GM18858 (cell line): ENCODE results near the gene MYMK.

Source experiments
- ATAC-seq: cut with Tn5 transposase; IDR thresholded peaks from one replicate; pipeline ENCODE4 v1.9.1; 2021; ENCODE audit not compliant: unreplicated experiment

MYMK gene

DNA sequence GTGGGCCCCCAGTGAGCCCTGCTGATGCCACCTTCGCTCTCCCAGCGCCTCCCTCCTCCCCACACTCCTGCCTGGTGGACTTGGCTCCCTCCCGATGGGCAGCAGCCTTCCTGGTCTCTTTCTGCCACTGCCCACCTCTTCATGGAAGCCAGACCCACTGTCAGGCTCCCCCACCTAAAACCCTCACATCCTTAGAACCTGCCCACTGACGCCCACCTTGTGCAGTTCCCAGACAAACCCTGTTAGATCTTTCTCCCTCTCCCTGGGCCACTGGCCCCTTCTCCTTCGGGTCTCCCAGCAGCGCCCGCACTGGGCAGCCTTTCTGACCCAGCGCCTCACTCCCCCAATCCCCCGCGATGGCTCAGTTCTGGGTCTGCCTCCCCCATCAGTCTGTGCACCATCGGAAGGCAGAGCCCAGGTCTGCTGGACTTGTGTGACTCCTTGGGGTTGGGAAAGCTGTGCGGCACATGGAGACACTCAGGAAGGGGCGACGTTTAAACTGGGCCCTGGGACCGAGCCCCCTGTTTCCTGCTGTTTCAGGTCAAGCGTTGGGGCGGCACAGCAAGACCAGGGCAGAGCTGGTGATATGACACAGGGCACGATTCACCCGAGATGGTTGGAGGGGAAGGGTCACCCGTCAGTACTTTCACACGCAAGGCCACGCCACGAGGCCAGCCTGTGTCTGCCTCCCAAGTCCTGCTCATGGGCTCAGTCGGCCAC is 17.4 kb downstream of the MYMK start:
- no peak for ATAC-seq

GRCh38 chr9:133506653-133507038 is 18.1 kb downstream of the MYMK start:
- ATAC-seq: no peak

DNA sequence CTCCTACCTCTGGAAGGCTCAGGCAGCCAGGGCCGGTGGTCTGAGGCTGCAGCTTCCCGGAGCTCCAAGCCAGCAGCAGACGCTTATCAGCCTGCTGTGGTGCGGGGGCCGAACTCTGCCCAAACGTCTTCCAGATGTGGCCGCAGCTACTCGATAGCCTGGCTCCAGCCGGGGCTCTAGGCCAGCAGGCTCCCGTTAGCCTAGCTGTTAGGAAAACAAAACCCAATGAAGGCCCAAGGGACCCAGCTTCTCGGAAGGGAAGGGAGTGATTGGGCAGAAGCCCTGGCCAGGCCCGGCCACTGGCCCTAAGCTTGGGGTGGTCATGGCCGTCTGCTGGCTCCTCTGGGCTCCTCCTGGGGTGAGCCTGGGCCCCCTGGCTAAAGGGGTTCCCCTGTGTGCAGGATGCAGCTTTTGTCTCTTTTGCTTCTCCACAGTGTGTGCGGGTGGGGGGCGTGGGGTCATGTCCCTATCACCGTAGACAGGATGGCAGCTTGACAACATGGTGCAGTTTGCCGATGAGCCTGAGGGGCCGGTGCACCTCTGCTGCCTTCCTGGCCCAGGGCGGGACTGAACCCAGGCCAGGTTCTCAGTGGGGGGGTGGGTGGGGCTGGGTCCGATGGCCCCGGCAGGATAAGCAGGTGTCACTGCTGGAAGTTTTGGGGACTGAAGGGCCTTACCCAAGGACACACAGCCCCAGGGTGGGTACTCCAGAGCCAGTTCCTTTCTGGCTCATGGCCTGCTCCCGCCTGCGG is 18.7 kb downstream of the MYMK start:
- no peak for ATAC-seq

- ATAC-seq: no peak
Observed at GRCh38 chr9:133505186-133505830, 19.5 kb downstream of the MYMK start.

- ATAC-seq: no peak
Observed at GRCh38 chr9:133502112-133502511, 22.6 kb downstream of the MYMK start.

DNA sequence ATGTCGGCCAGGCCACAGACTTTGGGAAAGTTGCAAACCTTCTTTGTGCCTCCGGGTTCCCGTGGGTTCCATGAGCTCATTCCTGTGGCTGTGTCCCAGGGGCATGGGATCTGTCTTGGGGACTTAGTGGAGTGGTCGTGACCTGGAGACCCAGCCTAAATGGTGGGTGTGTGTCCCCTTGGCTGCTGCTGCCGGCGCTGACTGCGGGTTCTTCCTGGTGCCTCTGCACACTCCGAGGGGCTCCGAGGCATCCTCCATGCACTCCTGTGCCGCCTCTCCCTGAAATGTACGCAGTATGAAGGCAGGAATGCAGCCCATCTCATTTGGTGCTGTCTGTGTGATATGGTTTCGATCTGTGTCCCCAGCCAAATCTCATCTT is 24.9 kb downstream of the MYMK start:
- no peak for ATAC-seq

- ATAC-seq: no peak
Observed at GRCh38 chr9:133499132-133499891, 25.4 kb downstream of the MYMK start.

DNA sequence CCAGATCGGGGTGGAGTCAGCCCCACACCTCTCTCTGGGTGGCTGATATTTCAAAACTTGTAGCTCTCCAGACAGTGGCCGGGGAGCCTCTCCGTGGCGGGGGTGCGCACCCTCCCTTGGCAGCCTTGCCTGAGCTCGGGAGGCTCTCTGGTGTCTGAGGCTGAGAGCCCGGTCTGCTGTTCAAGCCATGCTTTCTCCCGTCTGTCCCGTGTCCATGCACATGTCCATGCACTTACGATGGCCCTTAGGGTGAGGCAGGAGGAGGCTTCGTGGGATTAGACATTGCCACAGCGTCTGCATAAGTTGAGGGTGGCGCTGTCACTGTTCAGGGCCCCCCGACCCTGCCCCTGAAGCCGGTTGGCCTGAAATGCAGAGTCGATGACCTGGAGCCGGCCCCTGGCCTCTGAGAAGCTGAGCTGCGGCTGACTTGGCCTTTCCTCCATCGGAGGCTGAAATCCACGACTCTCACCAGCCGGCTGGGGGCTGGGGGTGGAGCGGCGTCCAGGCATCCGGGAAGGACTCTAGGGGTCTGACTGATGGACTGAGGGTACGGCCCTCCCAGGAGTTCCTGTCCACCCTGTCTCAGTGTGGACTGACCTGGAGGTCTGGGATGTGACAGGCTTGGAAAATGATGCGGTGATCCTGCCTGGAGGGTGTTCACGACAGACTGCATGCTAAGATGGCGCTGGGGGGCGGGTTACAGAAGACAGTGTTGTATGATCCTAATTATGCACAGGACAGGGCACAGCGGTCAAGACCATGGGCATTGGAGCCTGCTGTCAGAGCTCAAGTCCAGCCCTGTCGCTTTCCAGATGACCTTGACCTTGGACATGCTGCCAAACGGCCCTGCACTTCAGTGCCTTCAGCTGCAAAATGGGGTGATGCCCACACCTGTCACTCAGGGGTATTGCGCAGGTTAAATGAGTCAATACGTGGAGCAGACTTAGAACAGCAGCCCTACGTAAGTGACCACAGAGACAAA is 27.6 kb downstream of the MYMK start:
- no peak for ATAC-seq

GRCh38 chr9:133495327-133496293 is 29.1 kb downstream of the MYMK start:
- no peak for ATAC-seq

- no peak for ATAC-seq
Observed at GRCh38 chr9:133494636-133495326, 30.0 kb downstream of the MYMK start.

DNA sequence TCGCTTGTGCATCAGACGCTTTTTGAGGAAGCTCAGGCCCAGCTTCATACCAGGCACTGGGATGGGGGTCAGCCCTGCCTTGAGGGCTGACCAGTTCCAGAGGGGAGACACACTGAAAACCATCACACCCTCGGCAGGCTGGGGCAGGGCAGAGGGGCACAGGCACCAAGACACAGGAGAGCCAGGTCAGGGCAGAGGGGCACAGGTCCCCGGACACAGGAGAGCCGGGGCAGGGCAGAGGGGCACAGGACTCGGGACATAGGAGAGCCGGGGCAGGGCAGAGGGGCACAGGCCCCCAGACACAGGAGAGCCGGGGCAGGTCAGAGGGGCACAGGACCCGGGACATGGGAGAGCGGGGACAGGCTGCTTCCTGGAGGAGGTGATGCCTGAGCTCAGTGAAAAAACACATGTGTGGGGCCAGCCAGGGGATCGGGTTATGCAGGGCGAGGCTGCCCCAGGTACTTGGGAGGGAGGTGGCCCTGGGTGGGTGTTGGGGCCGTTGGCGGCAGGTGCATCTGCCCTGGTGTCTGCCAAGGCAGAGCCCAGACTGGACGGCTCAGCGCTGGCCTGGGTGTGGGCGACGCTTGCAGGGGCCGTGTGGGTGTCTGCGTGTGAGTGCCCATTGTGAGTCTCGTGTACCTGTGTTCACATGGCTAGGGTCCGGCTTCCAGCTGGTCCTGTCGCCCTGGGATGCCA is 30.8 kb downstream of the MYMK start:
- no peak for ATAC-seq

- ATAC-seq: no peak
Observed at GRCh38 chr9:133493428-133493827, 31.3 kb downstream of the MYMK start.

DNA sequence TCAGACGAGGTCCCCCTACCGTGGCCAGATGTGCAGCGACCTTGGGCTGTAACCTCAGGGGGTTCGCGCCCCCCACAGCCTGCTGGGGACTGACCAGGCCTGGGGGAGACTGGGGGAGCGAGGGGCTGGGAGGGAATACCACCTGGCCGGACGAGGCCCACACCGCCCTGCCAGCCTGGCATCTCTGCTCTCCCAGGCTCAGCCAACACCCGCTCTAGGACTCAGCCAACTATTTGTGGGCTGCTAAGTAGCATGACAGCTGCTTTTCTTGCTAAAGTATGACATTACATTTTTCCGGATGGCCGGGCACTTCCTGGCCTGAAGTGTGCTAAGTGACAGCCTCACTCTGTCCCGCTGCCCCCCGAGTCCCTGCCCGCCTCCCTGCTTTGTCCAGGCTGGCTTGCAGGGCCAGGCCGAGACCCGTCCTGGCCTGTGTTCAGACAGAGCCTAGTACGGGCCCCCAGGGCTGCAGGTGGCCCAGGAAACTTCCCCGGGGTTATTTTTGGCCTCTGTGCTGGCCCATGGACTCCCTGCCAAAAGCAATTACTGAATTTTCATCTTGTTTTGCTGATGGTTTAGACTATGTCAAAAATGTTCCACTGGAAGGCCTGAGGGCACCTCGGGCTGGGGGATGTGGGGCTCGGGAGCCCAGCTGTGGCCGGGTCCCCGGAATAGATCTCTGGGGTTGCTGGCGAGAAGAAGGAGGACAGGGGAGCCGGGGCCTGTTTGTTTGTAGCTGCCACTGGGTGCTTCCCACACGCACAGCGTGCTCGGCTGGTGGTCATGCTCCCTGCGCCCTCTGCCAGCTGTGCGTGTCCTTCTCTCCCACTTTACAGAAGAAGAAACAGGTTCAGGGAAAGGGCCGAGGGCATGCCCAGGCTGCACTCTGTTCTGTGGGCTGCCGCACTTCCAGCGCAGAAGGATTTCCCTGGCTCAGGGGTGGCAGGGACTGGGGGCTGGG is 32.4 kb downstream of the MYMK start:
- no peak for ATAC-seq

DNA sequence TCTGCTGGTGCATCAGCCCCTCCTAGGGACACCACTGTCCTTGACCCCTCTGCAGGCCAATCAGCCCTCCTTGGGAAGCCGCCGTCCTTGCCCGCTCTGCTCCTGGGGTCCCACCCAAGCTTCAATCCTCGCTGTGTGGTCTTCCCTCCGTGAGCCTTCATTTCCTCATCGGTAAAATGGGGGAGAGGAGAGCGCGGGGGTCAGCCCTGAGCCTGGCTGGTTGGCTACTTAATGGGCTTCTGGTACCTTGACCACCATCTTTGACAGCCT is 33.2 kb downstream of the MYMK start:
- ATAC-seq: no peak

DNA sequence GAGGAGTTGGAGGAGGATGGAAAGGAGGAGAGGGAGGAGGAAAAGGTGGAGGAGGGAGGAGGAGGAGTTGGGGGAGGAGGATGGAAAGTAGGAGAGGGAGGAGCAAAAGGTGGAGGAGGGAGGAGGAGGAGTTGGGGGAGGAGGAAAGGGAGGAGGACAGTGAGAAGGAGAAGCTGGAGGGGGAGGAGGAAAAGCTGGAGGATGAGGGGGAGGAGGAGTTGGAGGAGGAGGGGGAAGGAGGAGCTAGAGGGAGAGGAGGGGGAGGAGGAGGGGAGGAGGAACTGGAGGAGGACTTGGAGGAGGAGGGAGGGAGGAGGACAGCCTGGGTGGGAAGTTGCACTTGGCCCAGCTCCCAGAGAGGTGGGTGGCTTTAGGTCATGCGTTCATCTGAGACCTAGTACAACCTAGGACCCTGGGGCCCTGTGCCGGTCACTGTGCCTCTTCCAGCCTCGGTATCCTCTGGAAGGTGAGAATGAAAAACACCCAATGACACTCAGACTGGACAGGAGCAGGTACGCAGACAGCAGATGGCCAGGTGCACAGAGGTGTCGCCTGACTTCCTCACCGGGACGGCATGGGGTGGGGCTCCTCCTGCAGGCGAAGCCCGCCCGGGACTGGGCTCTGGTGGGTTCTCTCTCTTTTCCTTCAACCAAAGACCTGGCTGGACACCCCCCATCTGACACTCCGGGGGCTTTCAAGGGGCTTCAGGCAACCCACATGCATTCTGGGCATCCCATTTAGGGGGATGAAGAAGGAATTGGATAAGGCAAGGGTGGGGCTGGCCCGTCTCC is 33.7 kb downstream of the MYMK start:
- no peak for ATAC-seq

DNA sequence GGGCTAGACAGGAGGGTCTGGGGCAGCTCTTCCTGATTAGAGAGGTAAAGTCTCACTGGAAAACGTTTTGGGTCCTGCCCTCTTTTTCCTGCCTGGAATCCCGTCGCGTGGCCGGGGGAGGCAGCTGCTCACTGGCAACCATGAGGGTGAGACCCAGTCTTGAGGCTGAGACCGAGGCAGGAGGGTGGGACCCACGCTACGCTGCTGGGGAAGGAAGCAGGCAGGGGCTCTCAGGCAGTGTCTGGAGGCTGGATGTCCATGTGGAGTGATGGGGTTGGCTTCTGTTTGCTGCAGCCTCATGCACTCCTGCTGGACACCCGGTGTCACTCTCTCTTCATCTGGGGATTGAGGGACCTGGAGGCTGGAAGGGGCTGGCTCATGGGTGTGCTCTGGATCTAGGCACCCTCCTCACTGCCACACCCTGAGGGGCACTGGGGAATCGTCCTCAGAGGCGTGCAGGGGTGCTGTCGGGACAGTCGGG is 34.5 kb downstream of the MYMK start:
- no peak for ATAC-seq
